WERI-Rb-1 (cell line): ENCODE data around the gene DVL2.

Experiments used
- DNase-seq: peaks from one replicate; pipeline ENCODE4 v3.0.0-alpha.2; 2020
- H3K27ac ChIP-seq: fragments of 250-450 bp; sonication (Bioruptor Pico); 2 replicates; pipeline ENCODE4 v1.5.1; 2020; ENCODE audit warnings: mild to moderate bottlenecking, moderate library complexity
- H3K27me3 ChIP-seq: fragments of 250-450 bp; sonication (Bioruptor Pico); 2 replicates; pipeline ENCODE4 v1.5.1; 2021; ENCODE audit warnings: mild to moderate bottlenecking, low read depth, moderate library complexity; ENCODE audit not compliant: insufficient read depth, severe bottlenecking
- H3K36me3 ChIP-seq: fragments of 250-450 bp; sonication (Bioruptor Pico); 2 replicates; pipeline ENCODE4 v1.5.1; 2020; ENCODE audit warnings: mild to moderate bottlenecking, moderate library complexity
- H3K4me3 ChIP-seq: 2 replicates; pipeline ENCODE4 v1.5.1; 2011; ENCODE audit warnings: low read depth, mild to moderate bottlenecking, control low read depth, low read length
- H3K9me3 ChIP-seq: fragments of 250-450 bp; sonication (Bioruptor Pico); 2 replicates; pipeline ENCODE4 v1.5.1; 2021; ENCODE audit warnings: mild to moderate bottlenecking, moderate library complexity; ENCODE audit not compliant: severe bottlenecking
- CTCF ChIP-seq: IDR thresholded peaks from 2 replicates; pipeline ENCODE4 v1.5.1; 2011; ENCODE audit warnings: low read depth, mild to moderate bottlenecking, control low read depth, inconsistent platforms, low read length

DVL2 gene

GRCh38 chr17:7179317-7180254, 54.7 kb downstream of the DVL2 start, which contains the start of gene ASGR1:
TSS of gene ASGR1 (minus strand) at chr17:7179370. CDS start at chr17:7178563, 807 bp downstream.
- no peaks in the 10 kb centered on the region for H3K9me3 ChIP-seq
- no peak for TF ChIP-seq CTCF
- no peaks in the 10 kb centered on the region for H3K27me3 ChIP-seq
- peaks cover 8% of the 10 kb centered on the region for H3K36me3 ChIP-seq
- H3K27ac ChIP-seq: no peak within 1 kb of the TSS; the same call in 1 of the 2 replicates
- peak within 1 kb of the TSS; percentile 57 for H3K4me3 ChIP-seq
- no peak for DNase-seq

GRCh38 chr17:7178973-7179316, 55.4 kb downstream of the DVL2 start:
- Histone ChIP-seq H3K27me3 (no peaks in the 10 kb centered on the region), H3K36me3 (peaks cover 8% of the 10 kb centered on the region), H3K9me3 (no peaks in the 10 kb centered on the region), H3K4me3 (no peak overlapping the region), H3K27ac (no peak overlapping the region)
- no peak for TF ChIP-seq CTCF
- no peak for DNase-seq

GRCh38 chr17:7177954-7178477, 56.3 kb downstream of the DVL2 start:
- Histone ChIP-seq H3K27ac (peak overlapping the region; percentile 78), H3K9me3 (no peaks in the 10 kb centered on the region), H3K4me3 (peak overlapping the region; percentile 57), H3K27me3 (no peaks in the 10 kb centered on the region), H3K36me3 (peaks cover 4% of the 10 kb centered on the region)
- 0 out of 2 replicates have a peak, but pooled peaks have one; percentile 3 for TF ChIP-seq CTCF
- peak; percentile 65 for DNase-seq

GRCh38 chr17:7177191-7177953, 56.9 kb downstream of the DVL2 start:
- DNase-seq: peak; percentile 82
- no peaks in the 10 kb centered on the region for H3K27me3 ChIP-seq
- peak overlapping the region; percentile 57 for H3K4me3 ChIP-seq
- H3K27ac ChIP-seq: peak overlapping the region; percentile 78
- TF ChIP-seq CTCF: peak; percentile 93
- H3K36me3 ChIP-seq: peaks cover 4% of the 10 kb centered on the region
- no peaks in the 10 kb centered on the region for H3K9me3 ChIP-seq

- Histone ChIP-seq H3K4me3 (peak overlapping the region; percentile 57), H3K27ac (no peak overlapping the region), H3K9me3 (no peaks in the 10 kb centered on the region), H3K27me3 (no peaks in the 10 kb centered on the region), H3K36me3 (peaks cover 3% of the 10 kb centered on the region)
- TF ChIP-seq CTCF: no peak
- no peak for DNase-seq
These were observed 57.5 kb downstream of the DVL2 start for GRCh38 chr17:7176841-7177190.
